ENCODE measurements around the gene CELSR3. TPM values are rescaled to one million over a fixed set of nuclear protein-coding genes. Genes with fewer than 3 reads are reported as not detected.

CELSR3 gene
- total RNA-seq, 1 donor: 0.81 TPM

- H3K4me3 ChIP-seq (ENCODE audit: low read depth, low read length): no peak overlapping the region
- no peak for DNase-seq (ENCODE audit: low read depth)
- TF ChIP-seq CTCF (IDR thresholded peaks at IDR 0.05; ENCODE audit: insufficient read depth, low read length): no peak
These were observed 30.9 kb downstream of the CELSR3 start for GRCh38 chr3:48631516-48632448.

GRCh38 chr3:48630833-48631232 is 31.9 kb downstream of the CELSR3 start:
- no peak for DNase-seq (ENCODE audit: low read depth)
- H3K4me3 ChIP-seq (ENCODE audit: low read depth, low read length): no peak overlapping the region
- no peak for TF ChIP-seq CTCF (IDR thresholded peaks at IDR 0.05; ENCODE audit: insufficient read depth, low read length)

GRCh38 chr3:48630407-48630806 is 32.3 kb downstream of the CELSR3 start:
- no peak overlapping the region for H3K4me3 ChIP-seq (ENCODE audit: low read depth, low read length)
- no peak for DNase-seq (ENCODE audit: low read depth)
- TF ChIP-seq CTCF (IDR thresholded peaks at IDR 0.05; ENCODE audit: insufficient read depth, low read length): no peak

- H3K4me3 ChIP-seq (ENCODE audit: low read depth, low read length): no peak overlapping the region
- DNase-seq (ENCODE audit: low read depth): no peak
- TF ChIP-seq CTCF (IDR thresholded peaks at IDR 0.05; ENCODE audit: insufficient read depth, low read length): no peak
These were observed 32.8 kb downstream of the CELSR3 start for GRCh38 chr3:48629894-48630293.

- TF ChIP-seq CTCF (IDR thresholded peaks at IDR 0.05; ENCODE audit: insufficient read depth, low read length): no peak
- H3K4me3 ChIP-seq (ENCODE audit: low read depth, low read length): no peak overlapping the region
- DNase-seq (ENCODE audit: low read depth): no peak
These were observed 34.2 kb downstream of the CELSR3 start for GRCh38 chr3:48628277-48629017.

- no peak for TF ChIP-seq CTCF (IDR thresholded peaks at IDR 0.05; ENCODE audit: insufficient read depth, low read length)
- no peak for DNase-seq (ENCODE audit: low read depth)
- H3K4me3 ChIP-seq (ENCODE audit: low read depth, low read length): no peak overlapping the region
These were observed 37.1 kb downstream of the CELSR3 start for GRCh38 chr3:48625600-48625999.
